Stimulated activated CD4-positive, alpha-beta T cell treated with anti-CD3 and anti-CD28 coated beads, Interleukin-12 subunit alpha, Interleukin-12 subunit beta, amount 100 ng/mL, for 24 hours (primary cell): ENCODE measurements around the gene PPM1D.
"Not testable (repeated sequence)": the region's sequence is repeated elsewhere in the genome, so short reads cannot be mapped to it uniquely, and the experiment has no call there.

Experiments used
- DNase-seq, 2 experiments: peaks; one replicate each; pipeline ENCODE4 v3.0.0-alpha.2; 2020; ENCODE audit warnings: low read depth in 2 of 2

PPM1D gene

GRCh38 chr17:60668741-60669140, 68.7 kb downstream of the PPM1D start:
- DNase-seq: not testable (repeated sequence)

- DNase-seq: no peak
Observed at GRCh38 chr17:60671482-60671881, 71.5 kb downstream of the PPM1D start.

DNA sequence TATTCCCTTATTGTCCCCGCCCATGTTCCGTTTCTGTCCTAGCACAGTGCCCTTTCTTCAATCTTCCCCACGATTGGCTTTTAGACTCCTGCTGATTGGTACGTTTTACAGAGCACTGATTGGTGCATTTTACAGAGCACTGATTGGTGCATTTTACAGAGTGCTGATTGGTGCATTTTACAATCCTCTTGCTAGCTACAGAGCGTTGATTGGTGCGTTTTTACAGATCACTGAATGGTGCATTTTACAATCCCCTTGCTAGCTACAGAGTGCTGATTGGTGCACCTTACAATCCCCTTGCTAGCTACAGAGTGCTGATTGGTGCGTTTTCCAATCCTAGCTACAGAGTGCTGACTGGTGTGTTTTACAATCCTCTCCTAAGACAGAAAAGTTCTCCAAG, 74.6 kb downstream of the PPM1D start:
- not testable (repeated sequence) for DNase-seq

DNA sequence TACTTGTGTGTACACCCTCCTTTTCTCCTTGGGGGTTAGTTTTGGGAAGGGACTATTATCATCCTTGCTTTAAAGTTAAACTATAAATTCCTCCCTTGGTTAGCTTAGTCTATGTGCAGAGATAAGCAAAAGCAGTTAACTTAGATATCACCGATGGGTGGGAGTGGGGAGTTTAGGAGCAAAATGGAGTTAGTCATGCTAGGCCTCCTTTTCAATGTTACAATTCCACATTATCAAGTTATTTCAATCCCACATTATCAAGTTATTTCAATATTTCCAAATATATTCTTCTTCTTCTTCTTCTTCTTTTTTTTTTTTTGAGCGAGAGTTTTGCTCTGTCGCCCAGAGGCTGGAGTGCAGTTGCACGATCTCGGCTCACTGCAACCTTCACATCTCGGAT, 76.0 kb downstream of the PPM1D start:
- no peak for DNase-seq

DNA sequence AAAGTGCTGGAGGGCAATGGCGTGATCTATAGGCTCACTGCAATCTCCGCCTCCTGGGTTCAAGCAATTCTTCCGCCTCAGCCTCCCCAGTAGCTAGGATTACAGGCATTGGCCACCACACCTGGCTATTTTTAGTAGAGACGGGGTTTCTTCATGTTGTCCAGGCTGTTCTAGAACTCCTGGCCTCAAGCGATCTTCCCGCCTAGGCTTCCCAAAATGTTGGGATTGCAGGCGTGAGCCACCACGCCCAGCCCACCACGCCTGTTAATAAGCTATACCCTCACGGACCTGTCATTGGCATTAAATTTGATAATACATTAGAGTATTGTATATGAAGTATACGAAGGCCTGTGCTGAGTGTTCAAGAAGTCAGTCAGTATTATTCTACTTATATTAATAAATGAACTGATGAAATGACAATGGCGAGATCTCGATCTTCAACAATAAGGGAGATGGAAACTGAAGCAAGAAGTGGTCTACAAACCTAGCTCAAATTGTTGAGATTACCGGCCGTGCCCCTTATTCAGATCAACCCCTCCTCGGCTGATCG, 76.8 kb downstream of the PPM1D start:
- no peak for DNase-seq

GRCh38 chr17:60677308-60678117, 77.5 kb downstream of the PPM1D start, which contains the start of gene BCAS3:
Gene BCAS3 (plus strand): TSS chr17:60677851.
- peak; percentile 95 for DNase-seq

GRCh38 chr17:60678118-60678444, 78.1 kb downstream of the PPM1D start:
- DNase-seq: no peak

DNA sequence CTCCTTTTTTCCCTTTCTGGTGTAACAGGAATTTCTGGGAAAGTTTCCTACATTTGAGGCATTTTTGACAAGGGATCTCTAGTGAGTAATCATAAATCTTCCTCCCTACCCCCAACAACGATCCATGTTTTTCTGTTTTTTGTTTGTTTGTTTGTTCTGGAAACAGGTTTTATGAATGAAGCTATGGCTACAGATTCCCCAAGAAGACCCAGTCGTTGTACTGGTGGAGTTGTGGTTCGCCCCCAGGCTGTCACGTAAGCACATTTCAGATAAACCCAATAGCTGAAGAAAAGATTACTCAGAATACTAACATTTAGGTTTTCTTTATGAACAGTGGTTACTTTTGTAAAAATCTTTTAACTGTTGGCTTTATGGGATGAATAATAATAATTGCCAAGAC, 79.3 kb downstream of the PPM1D start:
- no peak for DNase-seq

- DNase-seq: no peak
Observed at GRCh38 chr17:60680754-60681153, 80.8 kb downstream of the PPM1D start.

GRCh38 chr17:60685437-60685836, 85.4 kb downstream of the PPM1D start:
- no peak for DNase-seq

GRCh38 chr17:60695960-60696359, 96.0 kb downstream of the PPM1D start:
- no peak for DNase-seq

DNA sequence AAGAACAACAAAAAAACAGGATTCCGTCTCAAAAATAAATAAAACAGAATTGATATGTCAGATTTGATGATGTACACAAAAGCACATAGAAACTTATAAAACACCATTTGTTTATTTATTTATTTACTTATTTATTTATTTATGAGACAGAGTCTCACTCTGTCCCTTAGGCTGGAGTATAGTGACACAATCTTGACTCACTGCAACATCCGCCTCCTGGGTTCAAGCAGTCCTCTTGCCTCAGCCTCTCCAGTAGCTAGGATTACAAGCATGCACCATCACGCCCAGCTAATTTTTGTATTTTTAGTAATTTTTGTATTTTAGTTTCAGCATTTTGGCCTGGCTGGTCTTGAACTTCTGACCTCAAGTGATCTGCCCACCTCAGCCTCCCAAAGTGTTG, 99.1 kb downstream of the PPM1D start:
- DNase-seq: no peak

GRCh38 chr17:60704170-60704569, 104.2 kb downstream of the PPM1D start:
- DNase-seq: no peak

- no peak for DNase-seq
Observed at GRCh38 chr17:60712675-60713074, 112.7 kb downstream of the PPM1D start.

DNA sequence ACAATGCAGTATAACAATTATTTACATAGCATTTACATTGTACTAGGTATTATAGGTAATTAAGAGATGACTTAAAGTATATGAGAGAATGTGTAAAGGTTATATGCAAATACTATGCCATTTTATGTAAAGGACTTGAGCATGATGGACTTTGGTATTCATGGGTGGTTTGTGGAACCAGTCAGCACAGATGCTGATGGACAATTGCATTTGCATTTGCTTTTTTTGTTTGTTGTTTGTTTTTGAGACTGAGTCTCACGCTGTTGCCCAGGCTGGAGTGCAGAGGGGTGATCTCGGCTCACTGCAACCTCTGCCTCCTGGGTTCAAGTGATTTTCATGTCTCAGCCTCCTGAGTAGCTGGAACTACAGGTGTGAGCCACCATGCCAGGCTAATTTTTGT, 113.6 kb downstream of the PPM1D start:
- no peak for DNase-seq
